ENCODE data around the gene AP4B1.
A peak's percentile ranks its signal among the peaks of the same experiment; 100 is the strongest.

AP4B1 gene

GRCh38 chr1:113895098-113895497, 9.5 kb downstream of the AP4B1 start:
- DNase-seq (ENCODE audit: low read depth, low spot score): no peak

DNA sequence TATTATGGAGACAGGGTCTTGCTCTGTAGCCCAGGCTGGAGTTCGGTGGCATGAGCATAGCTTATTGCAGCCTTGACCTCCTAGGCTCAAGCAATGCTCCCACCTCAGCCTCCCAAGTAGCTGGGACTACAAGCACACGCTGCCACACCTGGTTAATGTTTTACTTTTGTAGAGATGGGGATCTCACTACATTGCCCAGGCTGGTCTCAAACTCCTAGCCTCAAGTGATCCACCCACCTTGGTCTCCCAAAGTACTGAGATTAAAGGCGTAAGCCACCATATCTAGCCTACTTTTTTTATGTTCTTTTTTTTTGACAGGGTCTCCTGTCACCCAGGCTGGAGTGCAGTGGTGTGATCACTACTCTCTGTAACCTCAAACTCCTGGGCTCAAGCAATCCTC, 11.3 kb downstream of the AP4B1 start:
- no peak for DNase-seq (ENCODE audit: low read depth, low spot score)

- no peak for DNase-seq (ENCODE audit: low read depth, low spot score)
Observed at GRCh38 chr1:113891631-113892220, 12.9 kb downstream of the AP4B1 start.

- DNase-seq (ENCODE audit: low read depth, low spot score): no peak
Observed at GRCh38 chr1:113890816-113891215, 13.8 kb downstream of the AP4B1 start.

DNA sequence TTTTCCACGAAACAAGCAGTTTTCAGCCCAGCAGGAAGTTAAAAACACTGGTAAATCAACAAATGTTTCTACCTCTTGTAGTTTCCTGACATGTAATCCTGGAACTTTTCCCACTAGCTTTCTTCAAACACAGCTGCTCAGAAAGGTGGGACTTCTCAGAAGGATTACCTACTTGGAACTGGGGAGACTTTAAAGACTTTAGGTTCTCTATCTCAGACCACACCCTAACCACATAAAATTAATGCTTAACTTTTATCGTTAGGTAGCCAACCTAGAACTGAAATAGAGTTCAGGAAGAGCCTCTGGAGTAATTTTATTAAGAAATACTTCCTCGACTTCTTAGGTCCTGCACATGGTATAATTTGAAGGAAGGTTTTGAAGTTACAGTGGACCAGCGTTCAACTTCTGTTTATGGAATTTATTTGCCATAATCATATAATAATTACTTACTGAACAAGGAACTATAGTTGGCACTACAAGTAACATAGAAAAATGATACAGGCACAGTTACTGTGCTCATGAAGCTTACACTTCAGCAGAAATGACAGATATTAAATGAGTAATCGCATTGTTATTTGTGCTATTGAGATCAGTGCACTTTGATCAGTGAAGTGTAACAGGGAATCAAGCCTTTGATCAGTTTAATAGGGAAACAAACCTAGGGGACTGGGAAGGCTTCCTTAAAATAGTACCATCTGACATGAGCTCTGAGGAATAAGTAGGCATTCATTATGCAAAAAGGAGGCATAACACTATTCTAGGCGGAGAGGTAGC, 17.0 kb downstream of the AP4B1 start, which contains the start of gene BCL2L15:
Gene BCL2L15, minus strand, starts transcription at position 180 of the 774 bp plus-strand sequence. CDS start 206 bp downstream, outside the sequence.
- no peak for DNase-seq (ENCODE audit: low read depth, low spot score)

GRCh38 chr1:113886417-113887401, 17.9 kb downstream of the AP4B1 start:
- DNase-seq (ENCODE audit: low read depth, low spot score): no peak

DNA sequence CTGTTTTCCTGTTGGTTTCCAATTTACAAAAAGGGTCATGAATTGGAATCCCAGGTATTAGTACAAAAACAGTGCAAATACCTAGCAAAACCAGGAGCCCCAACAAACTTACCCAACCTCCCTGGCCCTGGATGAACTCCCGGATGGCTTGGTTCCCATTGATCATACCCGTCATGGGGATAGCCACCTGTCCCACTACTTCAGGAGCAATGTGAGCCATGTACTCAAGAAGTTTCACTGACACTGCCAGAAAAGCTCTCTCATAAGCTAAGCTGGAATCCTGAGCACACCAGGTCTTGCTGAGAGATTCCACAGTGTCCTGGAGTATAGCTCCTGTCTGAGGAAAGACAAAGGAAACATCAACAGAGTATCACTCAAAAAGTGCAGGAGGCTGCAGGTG, 22.9 kb downstream of the AP4B1 start:
- DNase-seq (ENCODE audit: low read depth, low spot score): no peak

DNA sequence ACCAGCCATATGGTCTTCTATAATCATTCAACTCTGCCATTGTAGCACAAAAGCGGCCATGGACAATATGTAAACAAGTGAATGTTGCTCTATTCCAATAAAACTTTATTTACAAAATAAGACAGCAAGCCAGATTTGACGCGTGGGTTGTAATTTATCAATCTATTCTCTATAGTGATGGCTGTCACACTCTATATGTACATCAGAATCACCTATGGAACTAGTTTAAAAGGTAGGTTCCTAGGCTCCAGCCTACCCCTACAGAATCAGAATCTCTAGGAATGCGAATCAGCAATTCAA, 24.9 kb downstream of the AP4B1 start:
- no peak for DNase-seq (ENCODE audit: low read depth, low spot score)

- DNase-seq (ENCODE audit: low read depth, low spot score): no peak
Observed at GRCh38 chr1:113876176-113876575, 28.4 kb downstream of the AP4B1 start.

DNA sequence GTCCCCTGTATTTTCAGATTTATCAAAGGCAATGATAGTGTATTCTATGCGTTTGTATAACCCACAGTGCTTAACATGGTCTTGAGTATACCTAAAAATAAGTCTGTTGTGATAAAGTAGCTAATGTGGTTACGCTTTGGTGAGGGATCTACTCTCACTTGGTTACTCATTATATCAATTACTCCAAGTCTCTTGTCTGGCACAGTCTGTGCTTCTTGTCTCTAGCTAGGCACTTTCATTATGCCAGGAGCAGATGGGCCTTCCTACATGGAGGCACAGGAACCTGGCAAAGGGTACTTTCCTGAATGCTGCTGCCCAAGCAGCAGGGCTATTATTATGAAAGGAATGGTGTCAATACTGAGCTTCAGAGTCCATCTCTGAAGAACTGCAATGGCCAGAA, 28.9 kb downstream of the AP4B1 start:
- no peak for DNase-seq (ENCODE audit: low read depth, low spot score)

GRCh38 chr1:113874012-113874879, 30.4 kb downstream of the AP4B1 start:
- DNase-seq (ENCODE audit: low read depth, low spot score): no peak

DNA sequence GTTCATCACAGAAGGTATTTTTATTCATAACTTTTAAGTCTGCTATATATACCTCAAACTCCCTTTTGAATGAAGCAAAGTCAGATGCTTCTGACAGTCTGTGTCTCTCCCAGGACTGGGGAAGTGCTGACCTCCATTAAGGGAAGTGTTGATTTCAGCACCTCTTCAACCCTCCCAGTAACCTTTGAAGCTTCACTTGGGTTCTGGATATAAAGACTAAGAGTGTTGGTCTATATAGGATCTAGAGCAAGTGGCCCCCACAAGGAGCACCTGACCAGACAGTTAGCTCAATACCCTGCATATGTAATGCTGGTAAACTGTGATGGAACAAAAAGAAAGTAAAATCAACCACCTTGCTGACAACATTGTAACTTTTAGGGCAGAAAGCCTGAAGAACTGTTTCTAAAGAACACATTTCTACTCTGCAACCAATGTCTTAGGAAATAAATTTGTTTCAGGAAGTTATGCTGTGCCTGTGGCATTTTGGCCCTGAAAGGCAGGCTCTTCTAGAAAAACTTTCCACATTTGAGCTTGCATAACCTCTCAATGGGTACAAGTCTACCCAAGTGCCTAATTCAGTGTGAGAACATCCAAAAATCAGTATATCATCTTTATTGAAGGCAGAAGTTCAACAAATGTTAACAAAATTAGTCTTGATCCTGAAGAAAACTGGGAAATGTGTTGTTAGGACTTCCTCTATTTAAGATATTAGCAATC, 32.2 kb downstream of the AP4B1 start:
- no peak for DNase-seq (ENCODE audit: low read depth, low spot score)

- peak; percentile 86 for DNase-seq (ENCODE audit: low read depth, low spot score)
Observed at GRCh38 chr1:113871597-113872113, 32.9 kb downstream of the AP4B1 start, which contains the start of gene PTPN22. TSS of gene PTPN22 (minus strand) at chr1:113871712.

- DNase-seq (ENCODE audit: low read depth, low spot score): no peak
Observed at GRCh38 chr1:113870778-113871177, 33.8 kb downstream of the AP4B1 start.

DNA sequence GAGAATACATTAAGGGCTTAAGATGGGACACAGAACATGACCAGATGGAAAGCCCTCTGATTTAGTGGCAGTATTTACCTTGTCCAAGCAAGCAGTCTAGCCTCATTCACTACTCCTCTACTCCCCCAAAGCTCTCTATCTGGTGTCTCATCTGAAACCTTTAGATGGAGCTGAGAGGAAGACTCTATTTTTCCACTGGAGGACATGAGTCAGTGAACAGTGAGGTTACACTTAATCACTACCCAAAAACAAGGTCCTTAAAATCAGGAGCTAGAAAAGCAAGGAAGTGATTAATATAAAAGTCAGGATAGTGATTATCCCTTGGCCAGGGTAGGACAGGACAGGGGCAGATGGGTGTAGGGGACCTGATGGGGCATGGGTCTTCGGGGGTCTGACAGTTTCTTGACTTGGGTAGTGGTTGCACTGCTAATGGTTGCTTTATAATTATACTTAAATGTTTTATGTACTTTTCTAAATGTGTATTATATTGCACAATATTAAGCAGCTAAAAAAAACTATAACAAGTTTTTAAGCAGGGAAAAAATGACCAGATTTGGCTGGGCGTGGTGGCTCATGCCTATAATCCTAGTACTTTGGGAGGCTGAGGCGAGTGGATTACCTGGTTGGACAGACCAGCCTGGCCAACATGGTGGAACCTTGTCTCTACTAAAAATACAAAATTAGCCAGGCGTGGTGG, 36.1 kb downstream of the AP4B1 start:
- DNase-seq (ENCODE audit: low read depth, low spot score): no peak

DNA sequence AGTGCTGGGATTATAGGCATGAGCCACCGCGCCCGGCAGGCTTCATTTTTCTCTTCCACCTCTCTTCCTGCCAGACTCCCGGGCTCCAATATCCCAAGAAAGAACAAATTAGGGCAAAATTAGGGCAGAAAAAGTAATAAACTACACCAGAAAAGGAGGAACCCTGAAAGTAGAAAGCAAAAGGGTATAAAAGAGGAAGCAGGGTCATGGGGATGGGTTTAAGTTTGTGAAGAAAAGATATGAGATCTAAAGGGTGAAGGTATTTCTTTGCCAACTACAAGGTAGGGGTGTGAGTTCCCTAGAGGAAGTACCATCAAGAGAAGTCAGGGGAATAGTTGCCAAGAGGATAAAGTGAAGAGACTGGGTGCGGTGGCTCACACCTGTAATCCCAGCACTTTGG, 43.0 kb downstream of the AP4B1 start:
- no peak for DNase-seq (ENCODE audit: low read depth, low spot score)

DNA sequence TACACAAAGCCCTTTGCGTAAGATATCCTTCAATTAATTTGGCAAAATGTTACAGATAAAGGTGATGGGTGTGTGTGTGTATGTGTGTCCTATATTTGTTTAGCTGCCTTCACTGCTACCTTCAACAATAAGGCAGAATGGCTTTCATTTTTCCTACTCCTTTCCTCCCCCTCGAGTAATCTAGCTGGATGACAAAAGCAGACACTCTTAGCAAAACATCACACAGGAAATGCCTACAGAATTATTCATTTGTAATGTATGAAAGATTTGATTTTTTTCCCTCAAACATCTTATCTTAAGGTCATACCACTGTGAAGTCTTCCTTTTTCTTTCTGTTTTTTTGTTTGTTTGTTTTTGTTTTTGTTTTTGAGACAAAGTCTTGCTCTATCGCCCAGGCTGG, 43.7 kb downstream of the AP4B1 start:
- peak; percentile 54 for DNase-seq (ENCODE audit: low read depth, low spot score)

GRCh38 chr1:113859478-113860175, 45.0 kb downstream of the AP4B1 start:
- no peak for DNase-seq (ENCODE audit: low read depth, low spot score)

- no peak for DNase-seq (ENCODE audit: low read depth, low spot score)
Observed at GRCh38 chr1:113858982-113859381, 45.6 kb downstream of the AP4B1 start.

Measured in astrocyte of the hippocampus (primary cell).